Left renal cortex interstitium (tissue), 4 donors: ENCODE measurements around the gene SIK3. TPM values are rescaled to one million over a fixed set of nuclear protein-coding genes. Genes with fewer than 3 reads are reported as not detected.

Source experiments
- DNase-seq, 4 donors: peaks; one replicate each; pipeline ENCODE4 v3.0.0-alpha.2; 2013; ENCODE audit warnings: low read depth in 4 of 4, low spot score in 2 of 4, missing footprints in 1 of 4
- polyA plus RNA-seq, 4 donors: library from polyadenylated mRNA; unstranded; fragments of 120-200 nt; gene quantifications; one replicate each; pipeline ENCODE4 v1.2.1, GENCODE V29; 2013; ENCODE audit not compliant: insufficient read length in 4 of 4

SIK3 gene
- polyA plus RNA-seq, 4 donors = 26.1 to 50.9 (median 35.8) TPM

- DNase-seq = no peak
These were observed 81.5 kb downstream of the SIK3 start for GRCh38 chr11:117016747-117017146.

DNA sequence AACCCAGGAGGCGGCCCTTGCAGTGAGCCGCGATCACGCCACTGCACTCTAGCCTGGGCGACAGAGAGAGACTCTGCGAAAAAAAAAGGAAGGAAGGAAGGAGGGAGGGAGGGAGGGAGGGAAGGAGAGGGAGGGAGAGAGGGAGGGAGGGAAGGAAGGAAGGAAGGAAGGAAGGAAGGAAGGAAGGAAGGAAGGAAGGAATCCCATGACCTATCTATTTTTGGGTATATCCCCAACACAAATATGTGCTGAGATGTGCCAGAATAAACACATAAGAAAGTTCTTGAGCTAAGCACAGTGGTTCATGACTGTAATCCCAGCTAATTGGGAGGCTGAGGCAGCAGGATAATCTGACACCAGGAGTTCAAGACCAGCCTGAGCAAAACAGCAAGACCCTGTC is 82.0 kb downstream of the SIK3 start:
- no peak for DNase-seq

DNA sequence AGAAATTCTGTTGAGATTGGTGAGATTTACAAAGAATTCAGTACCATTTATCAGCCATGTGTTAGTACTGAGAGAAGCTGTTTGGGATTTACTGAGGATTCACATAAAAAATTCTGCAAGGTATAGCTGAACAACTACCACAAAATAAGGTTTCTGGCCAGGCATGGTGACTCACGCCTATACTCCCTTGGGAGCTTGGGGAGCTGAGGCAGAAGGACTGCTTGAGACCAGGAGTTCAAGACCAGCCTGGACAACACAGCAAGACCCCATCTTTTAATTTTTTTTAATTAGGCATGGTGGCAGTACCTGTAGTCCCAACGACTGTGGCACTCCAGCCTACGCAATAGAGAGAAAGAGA is 86.7 kb downstream of the SIK3 start:
- DNase-seq = no peak

DNA sequence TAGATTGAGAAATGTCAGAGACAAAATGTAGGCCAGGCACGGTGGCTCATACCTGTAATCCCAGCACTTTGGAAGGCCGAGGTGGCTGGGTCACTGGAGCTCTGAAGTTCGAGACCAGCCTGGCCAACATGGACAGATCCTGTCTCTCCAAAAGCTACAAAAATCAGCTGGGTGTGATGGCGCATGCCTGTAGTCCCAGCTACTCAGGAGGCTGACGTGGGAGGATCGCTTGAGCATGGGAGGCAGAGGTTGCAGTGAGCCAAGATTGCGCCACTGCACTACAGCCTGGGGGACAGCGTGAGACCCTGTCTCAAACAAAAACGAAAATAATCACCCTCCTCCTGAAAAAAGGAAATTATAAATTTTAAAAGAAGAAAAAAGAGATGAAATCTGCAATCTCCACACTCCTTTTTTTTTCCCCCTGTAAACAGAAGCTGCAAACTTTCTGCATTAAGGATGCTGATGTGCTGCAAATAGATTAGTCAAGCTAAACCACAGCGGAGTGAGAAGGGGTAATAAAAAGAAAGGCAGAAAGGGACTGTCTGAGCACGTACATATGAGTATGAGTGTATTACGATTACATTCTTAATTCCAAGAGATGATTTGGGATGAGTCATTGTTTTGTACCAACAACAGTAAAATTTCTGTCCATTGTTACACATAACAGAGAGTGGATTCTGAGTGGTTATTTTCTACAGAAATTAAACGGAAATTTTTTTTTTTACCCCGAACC is 87.3 kb downstream of the SIK3 start:
- no peak for DNase-seq

DNA sequence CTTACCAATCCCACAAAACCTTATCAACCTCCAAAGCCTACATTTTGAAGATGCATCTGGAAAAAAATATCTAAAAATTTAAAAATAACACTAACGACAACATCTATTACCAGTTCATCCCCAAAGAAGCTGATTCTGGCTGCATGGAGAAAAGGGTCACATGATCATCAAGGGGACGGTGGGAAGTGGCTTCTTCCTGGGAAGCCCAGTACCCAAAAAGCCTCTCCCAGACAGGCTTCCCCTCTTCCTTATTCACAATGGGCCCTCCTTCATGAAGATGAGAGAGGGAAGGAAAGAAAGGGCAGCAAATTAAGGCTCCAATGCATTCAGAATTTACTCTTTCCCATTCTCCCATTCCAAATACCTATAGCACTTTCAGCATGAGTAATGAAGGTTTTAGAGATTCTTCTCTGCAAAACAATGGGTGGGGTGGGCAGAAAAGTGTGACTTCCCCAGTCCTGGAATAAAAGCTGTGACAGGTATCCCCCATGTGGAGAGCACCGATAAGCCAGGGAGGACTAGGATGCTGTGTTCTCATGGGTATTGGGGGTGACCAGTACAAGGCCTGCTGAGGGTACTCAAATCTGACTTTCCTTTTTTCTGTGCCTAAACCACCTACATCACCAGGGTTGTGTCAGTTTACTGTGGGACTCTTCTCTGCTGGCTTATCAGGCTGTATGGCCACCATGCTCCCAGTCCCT is 88.2 kb downstream of the SIK3 start:
- no peak for DNase-seq

DNA sequence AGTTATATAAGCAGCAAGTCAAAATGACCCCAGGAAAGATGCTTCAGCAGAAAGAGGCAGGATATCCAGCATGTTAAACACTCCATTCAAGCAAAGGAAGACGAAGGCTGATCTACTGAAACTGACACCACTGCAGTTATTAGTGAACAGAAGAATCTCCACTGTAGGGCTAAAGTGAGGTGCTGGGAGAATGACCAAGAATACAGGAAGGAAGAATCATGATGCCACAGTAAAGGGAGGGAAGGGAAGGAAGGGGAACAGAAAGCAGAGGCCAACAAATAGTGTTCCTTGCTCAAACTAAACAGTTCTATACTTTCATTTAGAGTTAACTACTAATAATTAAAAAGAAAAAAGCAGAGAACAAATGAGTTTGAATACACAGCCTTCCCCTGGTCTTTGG is 92.5 kb downstream of the SIK3 start:
- no peak for DNase-seq

GRCh38 chr11:117002639-117003299 is 95.5 kb downstream of the SIK3 start:
- no peak for DNase-seq

DNA sequence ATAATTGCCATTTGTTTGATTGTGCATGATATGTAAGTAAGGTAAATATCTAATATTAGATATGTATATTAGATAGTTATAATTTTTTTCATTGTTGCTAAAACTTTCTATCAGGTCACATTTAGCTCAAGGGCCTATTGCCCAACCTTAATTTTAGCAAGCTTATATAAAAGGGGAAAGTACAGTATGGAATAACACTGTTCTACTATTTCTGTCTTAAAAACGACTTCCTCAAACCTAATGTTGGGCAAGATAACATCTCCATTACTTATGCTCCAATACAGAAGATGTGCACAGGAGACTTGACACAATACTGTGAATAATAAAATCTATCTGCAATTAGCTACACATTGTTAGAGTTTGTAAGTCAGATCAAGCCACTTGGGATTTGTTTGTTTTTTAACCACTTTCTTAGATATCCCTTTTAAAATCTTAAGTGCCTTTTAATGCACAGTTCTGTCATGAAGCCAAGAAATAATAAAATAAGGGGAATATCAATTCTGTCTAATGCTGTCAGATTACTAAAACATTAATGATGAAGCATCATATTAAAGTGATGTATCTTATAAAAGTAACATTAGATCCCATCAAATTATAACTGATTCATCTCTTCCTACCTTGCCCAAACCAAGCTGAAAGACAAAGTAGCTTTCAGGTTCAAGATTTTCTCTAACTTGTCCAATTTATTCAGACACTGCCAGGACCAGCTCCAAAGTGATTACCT is 98.1 kb downstream of the SIK3 start:
- DNase-seq = no peak

DNA sequence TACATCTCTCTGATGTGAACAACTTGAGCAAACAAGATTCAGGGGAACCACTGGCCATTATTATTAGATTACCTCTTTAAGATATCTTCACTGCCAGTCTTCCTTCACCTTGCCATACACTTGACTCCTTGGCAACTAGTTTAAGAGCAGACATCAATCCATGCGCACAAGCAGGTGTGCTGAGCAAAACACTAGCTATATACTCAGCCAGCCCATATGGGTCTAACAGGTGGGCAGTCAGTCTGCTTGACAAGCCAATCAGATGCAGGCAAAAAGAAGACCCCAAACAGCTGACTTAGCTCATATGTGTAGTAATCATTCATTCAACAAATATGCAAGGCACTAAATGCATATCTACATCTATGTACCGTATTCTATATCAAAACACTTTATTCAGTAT is 101.2 kb downstream of the SIK3 start:
- DNase-seq = no peak

DNA sequence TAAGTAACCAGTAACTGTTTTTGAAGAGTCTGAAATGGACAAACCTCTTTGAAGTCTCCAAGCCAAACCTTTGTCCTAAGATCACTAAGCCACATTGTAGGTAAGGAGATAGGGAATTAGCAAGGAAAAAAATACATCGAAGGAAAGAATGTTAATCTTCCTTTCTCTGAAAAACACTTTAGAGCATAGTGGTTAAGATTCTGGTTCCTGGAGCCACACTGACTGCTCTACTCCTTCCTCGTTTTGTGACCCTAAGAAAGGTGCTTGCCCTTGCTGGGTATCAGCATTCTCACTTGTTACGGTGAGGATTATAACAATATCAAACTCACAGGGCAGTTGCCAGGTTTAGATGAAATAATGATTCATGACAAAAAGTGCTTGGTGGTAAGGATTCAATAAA is 104.0 kb downstream of the SIK3 start:
- DNase-seq = no peak

GRCh38 chr11:116993599-116993998 is 104.6 kb downstream of the SIK3 start:
- DNase-seq = peak in 2 of 4 donors; percentile 30 to 37

DNA sequence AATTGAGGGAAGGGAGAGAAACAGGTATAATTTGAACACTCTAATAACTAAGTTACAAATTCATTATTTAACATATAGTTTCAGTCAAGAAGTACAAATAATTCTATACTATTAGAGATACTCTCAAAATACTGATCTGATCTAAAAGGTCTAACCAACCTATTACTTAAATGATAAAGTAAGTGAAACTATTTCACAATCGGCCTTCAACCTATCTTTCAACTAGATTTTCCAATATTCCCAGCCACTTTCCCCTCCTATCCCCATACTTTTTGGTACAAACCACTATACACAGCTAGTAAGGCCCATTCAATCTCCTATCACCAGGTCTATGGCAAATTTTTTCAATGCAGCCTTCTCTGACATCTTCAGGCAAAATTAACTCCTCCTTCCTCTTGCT is 106.7 kb downstream of the SIK3 start:
- no peak for DNase-seq

DNA sequence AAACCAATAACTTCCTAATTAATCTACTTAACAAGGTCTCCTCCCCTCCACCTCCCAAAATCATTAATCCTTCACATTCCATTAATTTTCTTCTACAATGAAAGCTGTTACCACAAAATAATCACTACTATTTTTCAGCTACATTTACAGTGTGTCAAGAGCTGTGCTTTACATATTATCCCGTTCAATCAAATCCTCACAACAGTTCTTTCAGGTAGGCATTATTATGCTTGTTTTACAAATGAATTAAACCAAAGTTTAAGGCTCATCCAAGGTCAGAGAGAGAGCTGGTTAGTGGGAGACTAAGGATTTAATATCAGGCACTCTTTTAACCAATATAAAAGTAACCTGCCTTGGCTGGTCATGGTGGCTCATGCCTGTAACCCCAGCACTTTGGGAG is 107.4 kb downstream of the SIK3 start:
- DNase-seq = no peak

GRCh38 chr11:116990061-116990473 is 108.2 kb downstream of the SIK3 start:
- DNase-seq = no peak

- no peak for DNase-seq
These were observed 109.0 kb downstream of the SIK3 start for GRCh38 chr11:116989184-116989583.

- DNase-seq = no peak
These were observed 111.6 kb downstream of the SIK3 start for GRCh38 chr11:116986521-116987105.

GRCh38 chr11:116984589-116984988 is 113.6 kb downstream of the SIK3 start:
- DNase-seq = no peak

DNA sequence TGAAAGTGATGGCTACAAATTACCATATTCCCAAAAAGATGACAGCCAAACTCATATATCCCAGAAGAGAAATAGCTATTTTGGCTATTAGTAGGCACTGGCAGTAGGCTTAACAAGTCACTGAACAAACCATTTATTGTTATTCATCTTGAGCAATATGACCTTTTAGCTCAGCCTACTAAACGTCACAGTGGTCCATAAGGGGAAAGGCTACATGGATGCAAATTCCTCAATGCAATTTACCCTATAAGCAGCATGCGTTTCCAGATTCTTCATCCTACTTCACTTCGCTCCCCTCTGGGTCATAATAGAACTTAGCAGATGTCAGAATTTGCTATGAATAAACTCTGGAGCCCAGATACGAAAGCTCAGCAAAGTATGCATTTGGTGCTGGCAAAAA is 114.0 kb downstream of the SIK3 start:
- no peak for DNase-seq

- no peak for DNase-seq
These were observed 116.9 kb downstream of the SIK3 start for GRCh38 chr11:116981266-116981885.

GRCh38 chr11:116980136-116980793 is 118.0 kb downstream of the SIK3 start:
- DNase-seq = no peak
